ENCODE data around the gene TPRA1. TPM values are rescaled to one million over a fixed set of nuclear protein-coding genes. Genes with fewer than 3 reads are reported as not detected.

The TPRA1 gene
- total and polyA plus RNA-seq, 8 donors = 10.1 to 46.4 (median 19.6) TPM

GRCh38 chr3:127577448-127577847 is 13.1 kb downstream of the TPRA1 start:
- H3K27me3 ChIP-seq = no peaks in the 10 kb centered on the region
- 84 to 97% (median 93%) methylated on average over 7 of the region's 7 CpGs for WGBS, 5 donors
- no peak for DNase-seq
- no peak overlapping the region for H3K27ac ChIP-seq
- H3K4me3 ChIP-seq = no peak overlapping the region
- H3K9me3 ChIP-seq = no peaks in the 10 kb centered on the region
- intact Hi-C loops (cut with DNase I; ENCODE audit: low total_unique reads) = loop anchor here (10.0 kb wide), 2 partner anchors 257 to 387 kb away; no protein-coding TSS in a partner anchor
- TF ChIP-seq POLR2A (IDR thresholded peaks at IDR 0.05) (no peak), POLR2AphosphoS5 (IDR thresholded peaks at IDR 0.05) (no peak), CTCF (IDR thresholded peaks at IDR 0.05) (no peak), EP300 (IDR thresholded peaks at IDR 0.05) (no peak)
- H3K36me3 ChIP-seq = peaks cover 20 to 84% (median 79%) of the 10 kb centered on the region in 4 donors
- peaks cover 6 to 35% (median 16%) of the 10 kb centered on the region in 4 donors for H3K4me1 ChIP-seq

GRCh38 chr3:127574880-127575878 is 15.4 kb downstream of the TPRA1 start:
- Histone ChIP-seq H3K9me3 (no peaks in the 10 kb centered on the region), H3K4me3 (peak overlapping the region in 1 of 4 donors; percentile 13), H3K27ac (peak overlapping the region in 1 of 5 donors; percentile 24), H3K4me1 (peaks cover 6 to 25% (median 13%) of the 10 kb centered on the region in 4 donors), H3K36me3 (peaks cover 25 to 94% (median 91%) of the 10 kb centered on the region in 4 donors), H3K27me3 (no peaks in the 10 kb centered on the region)
- peak; percentile 92 to 96 for DNase-seq
- intact Hi-C loops (cut with DNase I; ENCODE audit: low total_unique reads) = loop anchor here (10.0 kb wide), 2 partner anchors 260 to 390 kb away; no protein-coding TSS in a partner anchor
- whole genome bisulfite sequencing, 5 donors = 43 to 70% (median 45%) methylated on average over 17 to 46 of the region's 46 CpGs
- peak in 1 of 3 donors; percentile 72 for TF ChIP-seq POLR2AphosphoS5 (IDR thresholded peaks at IDR 0.05)
- TF ChIP-seq EP300 (IDR thresholded peaks at IDR 0.05) = no peak
- no peak for TF ChIP-seq POLR2A (IDR thresholded peaks at IDR 0.05)
- TF ChIP-seq CTCF (IDR thresholded peaks at IDR 0.05) = peak in 5 of 7 experiments; percentile 92 to 99 (median 98)

GRCh38 chr3:127573912-127574311 is 16.6 kb downstream of the TPRA1 start:
- intact Hi-C loops (cut with DNase I; ENCODE audit: low total_unique reads) = loop anchor here (10.0 kb wide), 2 partner anchors 261 to 391 kb away; no protein-coding TSS in a partner anchor
- no peaks in the 10 kb centered on the region for H3K9me3 ChIP-seq

More at GRCh38 chr3:127573912-127574311, 16.6 kb downstream of the TPRA1 start:
- no peak for DNase-seq
- Histone ChIP-seq H3K4me1 (peaks cover 6 to 13% (median 11%) of the 10 kb centered on the region in 4 donors), H3K27ac (no peak overlapping the region), H3K4me3 (no peak overlapping the region), H3K36me3 (peaks cover 25 to 90% (median 84%) of the 10 kb centered on the region in 4 donors), H3K27me3 (no peaks in the 10 kb centered on the region)
- TF ChIP-seq CTCF (IDR thresholded peaks at IDR 0.05) = no peak
- TF ChIP-seq POLR2AphosphoS5 (IDR thresholded peaks at IDR 0.05) = no peak
- WGBS, 5 donors = 78 to 87% (median 80%) methylated on average over 5 of the region's 5 CpGs
